ENCODE data around the gene RAB25. TPM values are rescaled to one million over a fixed set of nuclear protein-coding genes. Genes with fewer than 3 reads are reported as not detected.

RAB25 gene
- polyA plus RNA-seq, 1 donor from 2014 or later = 1.3 TPM

DNA sequence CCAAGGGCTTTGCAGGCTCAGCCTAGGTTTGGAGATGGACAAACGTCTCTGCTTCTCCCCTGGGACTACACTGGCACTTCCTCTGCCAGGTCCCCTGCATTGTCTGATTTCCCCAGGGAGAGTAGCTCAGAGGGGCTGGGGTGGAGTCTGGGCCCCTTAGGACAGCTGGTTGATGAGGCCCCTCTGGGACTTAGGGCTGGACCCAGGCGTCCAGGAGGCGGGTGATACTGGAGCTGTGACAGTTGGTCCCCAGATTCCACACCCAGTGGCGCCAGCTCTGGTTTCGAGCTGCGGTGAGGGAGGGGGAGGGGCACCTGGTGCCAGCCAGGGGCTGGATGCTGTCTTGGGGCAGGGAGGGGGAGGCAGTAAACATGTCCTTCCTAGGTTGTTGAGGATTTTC, 28.7 kb downstream of the RAB25 start:
- Histone ChIP-seq H3K9me3 (ENCODE audit: low read length) (no peaks in the 10 kb centered on the region), H3K27me3 (ENCODE audit: insufficient read depth, low read depth, low read length) (no peaks in the 10 kb centered on the region), H3K9ac (ENCODE audit: low read length) (no peak overlapping the region), H2AFZ (ENCODE audit: low read depth, low read length) (no peak overlapping the region), H3K27ac (ENCODE audit: low read length) (no peak overlapping the region), H3K79me2 (replicated peaks; ENCODE audit: insufficient read depth, low read length) (peaks cover 87% of the 10 kb centered on the region), H3K9me2 (ENCODE audit: insufficient read depth, low read length) (no peaks in the 10 kb centered on the region), H3K4me3 (ENCODE audit: low read length) (no peak overlapping the region), H3F3A (ENCODE audit: insufficient read depth, low read length, poor library complexity, severe bottlenecking) (no peaks in the 10 kb centered on the region), H3K36me3 (ENCODE audit: insufficient read depth, low read length) (no peaks in the 10 kb centered on the region), H4K20me1 (ENCODE audit: insufficient read depth) (peaks cover 27% of the 10 kb centered on the region), H3K4me2 (ENCODE audit: low read length) (no peak overlapping the region)
- TF ChIP-seq POLR2AphosphoS5 (IDR thresholded peaks at IDR 0.05) = no peak
- TF ChIP-seq MXI1 (conservative IDR thresholded peaks at IDR 0.05; ENCODE audit: poor library complexity, severe bottlenecking) = no peak
- TF ChIP-seq, protein P1, sequence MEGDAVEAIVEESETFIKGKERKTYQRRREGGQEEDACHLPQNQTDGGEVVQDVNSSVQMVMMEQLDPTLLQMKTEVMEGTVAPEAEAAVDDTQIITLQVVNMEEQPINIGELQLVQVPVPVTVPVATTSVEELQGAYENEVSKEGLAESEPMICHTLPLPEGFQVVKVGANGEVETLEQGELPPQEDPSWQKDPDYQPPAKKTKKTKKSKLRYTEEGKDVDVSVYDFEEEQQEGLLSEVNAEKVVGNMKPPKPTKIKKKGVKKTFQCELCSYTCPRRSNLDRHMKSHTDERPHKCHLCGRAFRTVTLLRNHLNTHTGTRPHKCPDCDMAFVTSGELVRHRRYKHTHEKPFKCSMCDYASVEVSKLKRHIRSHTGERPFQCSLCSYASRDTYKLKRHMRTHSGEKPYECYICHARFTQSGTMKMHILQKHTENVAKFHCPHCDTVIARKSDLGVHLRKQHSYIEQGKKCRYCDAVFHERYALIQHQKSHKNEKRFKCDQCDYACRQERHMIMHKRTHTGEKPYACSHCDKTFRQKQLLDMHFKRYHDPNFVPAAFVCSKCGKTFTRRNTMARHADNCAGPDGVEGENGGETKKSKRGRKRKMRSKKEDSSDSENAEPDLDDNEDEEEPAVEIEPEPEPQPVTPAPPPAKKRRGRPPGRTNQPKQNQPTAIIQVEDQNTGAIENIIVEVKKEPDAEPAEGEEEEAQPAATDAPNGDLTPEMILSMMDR (IDR thresholded peaks at IDR 0.05; ENCODE audit: poor library complexity, severe bottlenecking) = no peak
- no peak for TF ChIP-seq RAD21 (conservative IDR thresholded peaks at IDR 0.05)
- no peak for TF ChIP-seq SMC3 (conservative IDR thresholded peaks at IDR 0.05; ENCODE audit: poor library complexity)
- no peak for TF ChIP-seq TAF1 (IDR thresholded peaks at IDR 0.05; ENCODE audit: low read depth)
- no peak for TF ChIP-seq EZH2 (IDR thresholded peaks at IDR 0.05; ENCODE audit: borderline replicate concordance, insufficient read depth, low read length, poor library complexity, severe bottlenecking)
- TF ChIP-seq, protein P2, sequence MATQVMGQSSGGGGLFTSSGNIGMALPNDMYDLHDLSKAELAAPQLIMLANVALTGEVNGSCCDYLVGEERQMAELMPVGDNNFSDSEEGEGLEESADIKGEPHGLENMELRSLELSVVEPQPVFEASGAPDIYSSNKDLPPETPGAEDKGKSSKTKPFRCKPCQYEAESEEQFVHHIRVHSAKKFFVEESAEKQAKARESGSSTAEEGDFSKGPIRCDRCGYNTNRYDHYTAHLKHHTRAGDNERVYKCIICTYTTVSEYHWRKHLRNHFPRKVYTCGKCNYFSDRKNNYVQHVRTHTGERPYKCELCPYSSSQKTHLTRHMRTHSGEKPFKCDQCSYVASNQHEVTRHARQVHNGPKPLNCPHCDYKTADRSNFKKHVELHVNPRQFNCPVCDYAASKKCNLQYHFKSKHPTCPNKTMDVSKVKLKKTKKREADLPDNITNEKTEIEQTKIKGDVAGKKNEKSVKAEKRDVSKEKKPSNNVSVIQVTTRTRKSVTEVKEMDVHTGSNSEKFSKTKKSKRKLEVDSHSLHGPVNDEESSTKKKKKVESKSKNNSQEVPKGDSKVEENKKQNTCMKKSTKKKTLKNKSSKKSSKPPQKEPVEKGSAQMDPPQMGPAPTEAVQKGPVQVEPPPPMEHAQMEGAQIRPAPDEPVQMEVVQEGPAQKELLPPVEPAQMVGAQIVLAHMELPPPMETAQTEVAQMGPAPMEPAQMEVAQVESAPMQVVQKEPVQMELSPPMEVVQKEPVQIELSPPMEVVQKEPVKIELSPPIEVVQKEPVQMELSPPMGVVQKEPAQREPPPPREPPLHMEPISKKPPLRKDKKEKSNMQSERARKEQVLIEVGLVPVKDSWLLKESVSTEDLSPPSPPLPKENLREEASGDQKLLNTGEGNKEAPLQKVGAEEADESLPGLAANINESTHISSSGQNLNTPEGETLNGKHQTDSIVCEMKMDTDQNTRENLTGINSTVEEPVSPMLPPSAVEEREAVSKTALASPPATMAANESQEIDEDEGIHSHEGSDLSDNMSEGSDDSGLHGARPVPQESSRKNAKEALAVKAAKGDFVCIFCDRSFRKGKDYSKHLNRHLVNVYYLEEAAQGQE (IDR thresholded peaks at IDR 0.05; ENCODE audit: borderline replicate concordance) = no peak

DNA sequence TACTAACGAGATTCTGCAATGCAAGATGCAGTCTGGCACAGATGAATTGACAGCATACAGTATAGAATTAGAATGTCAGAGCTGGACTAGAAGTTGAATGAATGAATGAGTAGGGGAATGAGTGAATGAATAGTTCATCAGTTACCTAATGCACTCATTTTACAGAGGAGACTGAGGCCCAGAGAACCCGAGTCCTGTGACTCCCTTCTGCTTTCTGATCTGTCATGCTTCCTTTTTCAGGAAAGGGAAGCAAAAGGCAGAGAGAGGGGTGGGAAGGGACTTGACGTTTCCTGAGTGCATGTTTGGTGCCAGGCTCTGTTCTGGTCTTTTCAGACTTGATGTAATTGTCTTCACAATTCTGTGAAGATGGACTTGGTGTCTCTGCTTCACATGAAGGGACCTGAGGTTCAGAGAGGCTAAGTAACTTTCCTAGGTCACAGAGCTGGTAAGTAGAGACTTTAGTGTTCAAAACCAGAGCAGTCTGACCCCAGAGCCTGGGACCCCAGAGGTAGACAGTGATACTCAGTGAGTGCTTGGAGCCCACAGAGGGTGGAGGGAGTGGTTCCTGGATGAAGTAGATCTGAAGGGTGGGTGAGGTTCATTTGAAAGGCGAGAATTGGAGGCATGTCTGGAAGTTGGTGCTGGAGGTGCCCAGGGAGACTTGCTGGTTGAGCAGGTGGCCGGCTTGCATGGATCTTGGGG, 29.3 kb downstream of the RAB25 start:
- H3K4me3 ChIP-seq (ENCODE audit: low read length) = no peak overlapping the region
- H3K79me2 ChIP-seq (replicated peaks; ENCODE audit: insufficient read depth, low read length) = peaks cover 81% of the 10 kb centered on the region
- TF ChIP-seq SMC3 (conservative IDR thresholded peaks at IDR 0.05; ENCODE audit: poor library complexity) (no peak), EZH2 (IDR thresholded peaks at IDR 0.05; ENCODE audit: borderline replicate concordance, insufficient read depth, low read length, poor library complexity, severe bottlenecking) (no peak), POLR2AphosphoS5 (IDR thresholded peaks at IDR 0.05) (no peak), MXI1 (conservative IDR thresholded peaks at IDR 0.05; ENCODE audit: poor library complexity, severe bottlenecking) (no peak), EP300 (conservative IDR thresholded peaks at IDR 0.05; ENCODE audit: poor library complexity, severe bottlenecking) (no peak), RAD21 (conservative IDR thresholded peaks at IDR 0.05) (no peak), TAF1 (IDR thresholded peaks at IDR 0.05; ENCODE audit: low read depth) (no peak)
- TF ChIP-seq, protein P2 (IDR thresholded peaks at IDR 0.05; ENCODE audit: borderline replicate concordance) = no peak
- TF ChIP-seq, protein P1 (IDR thresholded peaks at IDR 0.05; ENCODE audit: poor library complexity, severe bottlenecking) = no peak
- H3K9me2 ChIP-seq (ENCODE audit: insufficient read depth, low read length) = no peaks in the 10 kb centered on the region
- H2AFZ ChIP-seq (ENCODE audit: low read depth, low read length) = no peak overlapping the region
- H3K9ac ChIP-seq (ENCODE audit: low read length) = no peak overlapping the region
- H3K36me3 ChIP-seq (ENCODE audit: insufficient read depth, low read length) = no peaks in the 10 kb centered on the region
- no peaks in the 10 kb centered on the region for H3K9me3 ChIP-seq (ENCODE audit: low read length)
- no peaks in the 10 kb centered on the region for H3K27me3 ChIP-seq (ENCODE audit: insufficient read depth, low read depth, low read length)
- H3K4me2 ChIP-seq (ENCODE audit: low read length) = no peak overlapping the region
- no peak overlapping the region for H3K27ac ChIP-seq (ENCODE audit: low read length)
- H3F3A ChIP-seq (ENCODE audit: insufficient read depth, low read length, poor library complexity, severe bottlenecking) = no peaks in the 10 kb centered on the region
- H4K20me1 ChIP-seq (ENCODE audit: insufficient read depth) = peaks cover 21% of the 10 kb centered on the region
